IMR-90 (cell line): ENCODE results near the gene DOCK10.

Source experiments
- CHD1 ChIP-seq: IDR thresholded peaks from 2 replicates; pipeline ENCODE4 v1.6.1; 2012; ENCODE audit warnings: low read depth, low read length, improper control_type of control experiment
- FOS ChIP-seq: fragments of 150-350 bp; IDR thresholded peaks from 2 replicates; pipeline ENCODE4 v1.6.1; 2016; ENCODE audit warnings: low read depth, low read length
- MAFK ChIP-seq: IDR thresholded peaks from 2 replicates; pipeline ENCODE4 v1.6.1; 2012; ENCODE audit warnings: low read depth, low read length, improper control_type of control experiment
- MXI1 ChIP-seq: IDR thresholded peaks from 2 replicates; pipeline ENCODE4 v1.6.1; 2012; ENCODE audit warnings: low read depth, mild to moderate bottlenecking, low read length, moderate library complexity, borderline replicate concordance
- POLR2A ChIP-seq: IDR thresholded peaks from 2 replicates; pipeline ENCODE4 v1.6.1; 2012; ENCODE audit warnings: mild to moderate bottlenecking, low read depth, low read length
- RAD21 ChIP-seq: IDR thresholded peaks from 2 replicates; pipeline ENCODE4 v1.6.1; 2012; ENCODE audit warnings: low read length, improper control_type of control experiment
- RCOR1 ChIP-seq: IDR thresholded peaks from 2 replicates; pipeline ENCODE4 v1.6.1; 2012; ENCODE audit warnings: mild to moderate bottlenecking, low read length, improper control_type of control experiment; ENCODE audit not compliant: insufficient replicate concordance
- RFX5 ChIP-seq: IDR thresholded peaks from 2 replicates; pipeline ENCODE4 v1.8.0; 2012; ENCODE audit warnings: low read depth, mild to moderate bottlenecking, low read length, moderate library complexity
- USF2 ChIP-seq: fragments of 150-350 bp; IDR thresholded peaks from 2 replicates; pipeline ENCODE4 v1.6.1; 2017; ENCODE audit warnings: mild to moderate bottlenecking, antibody characterized with exemption, low read length, low read depth
- TF ChIP-seq, protein P1 (sequence below): conservative IDR thresholded peaks from 2 replicates; pipeline ENCODE4 v1.5.1; 2012; ENCODE audit warnings: mild to moderate bottlenecking, low read depth, low read length, improper control_type of control experiment

DNA sequence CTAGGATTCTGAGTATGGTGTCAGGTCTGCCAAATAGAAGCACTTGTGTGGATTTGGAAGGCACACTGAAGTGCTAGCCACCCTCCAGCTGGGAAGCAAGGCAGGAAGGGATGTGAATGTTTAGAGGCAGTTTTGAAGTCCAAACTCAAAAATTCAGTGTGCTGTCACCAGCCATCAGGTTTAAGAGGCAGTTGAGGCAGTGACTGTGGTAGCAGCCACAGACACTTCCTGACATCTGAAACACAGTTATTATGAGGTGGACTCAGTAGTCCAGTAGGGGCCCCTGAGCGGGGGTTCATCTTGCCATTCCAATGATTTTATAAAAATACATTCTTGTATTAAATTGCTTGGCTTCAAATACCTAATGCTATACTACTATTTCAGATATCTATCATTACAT is 13.4 kb upstream of the DOCK10 start:
- TF ChIP-seq, protein P1, sequence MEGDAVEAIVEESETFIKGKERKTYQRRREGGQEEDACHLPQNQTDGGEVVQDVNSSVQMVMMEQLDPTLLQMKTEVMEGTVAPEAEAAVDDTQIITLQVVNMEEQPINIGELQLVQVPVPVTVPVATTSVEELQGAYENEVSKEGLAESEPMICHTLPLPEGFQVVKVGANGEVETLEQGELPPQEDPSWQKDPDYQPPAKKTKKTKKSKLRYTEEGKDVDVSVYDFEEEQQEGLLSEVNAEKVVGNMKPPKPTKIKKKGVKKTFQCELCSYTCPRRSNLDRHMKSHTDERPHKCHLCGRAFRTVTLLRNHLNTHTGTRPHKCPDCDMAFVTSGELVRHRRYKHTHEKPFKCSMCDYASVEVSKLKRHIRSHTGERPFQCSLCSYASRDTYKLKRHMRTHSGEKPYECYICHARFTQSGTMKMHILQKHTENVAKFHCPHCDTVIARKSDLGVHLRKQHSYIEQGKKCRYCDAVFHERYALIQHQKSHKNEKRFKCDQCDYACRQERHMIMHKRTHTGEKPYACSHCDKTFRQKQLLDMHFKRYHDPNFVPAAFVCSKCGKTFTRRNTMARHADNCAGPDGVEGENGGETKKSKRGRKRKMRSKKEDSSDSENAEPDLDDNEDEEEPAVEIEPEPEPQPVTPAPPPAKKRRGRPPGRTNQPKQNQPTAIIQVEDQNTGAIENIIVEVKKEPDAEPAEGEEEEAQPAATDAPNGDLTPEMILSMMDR = no peak
- TF ChIP-seq POLR2A = no peak
- TF ChIP-seq MAFK = no peak
- TF ChIP-seq RFX5 = no peak
- TF ChIP-seq MXI1 = no peak
- no peak for TF ChIP-seq USF2
- TF ChIP-seq CHD1 = no peak
- no peak for TF ChIP-seq RCOR1
- no peak for TF ChIP-seq FOS
- TF ChIP-seq RAD21 = no peak
